Measurements from ENCODE around the gene TNKS2.

Gene TNKS2

GRCh38 chr10:91879515-91880170 is 81.4 kb downstream of the TNKS2 start:
- no peak for DNase-seq

GRCh38 chr10:91880310-91880709 is 82.1 kb downstream of the TNKS2 start:
- no peak for DNase-seq

- no peak for DNase-seq
Observed at GRCh38 chr10:91883549-91884444, 85.6 kb downstream of the TNKS2 start.

GRCh38 chr10:91884536-91884935 is 86.3 kb downstream of the TNKS2 start:
- DNase-seq: no peak

GRCh38 chr10:91885362-91886079 is 87.3 kb downstream of the TNKS2 start:
- DNase-seq: no peak

- DNase-seq: no peak
Observed at GRCh38 chr10:91886954-91887271, 88.7 kb downstream of the TNKS2 start.

GRCh38 chr10:91887272-91888076 is 89.2 kb downstream of the TNKS2 start:
- DNase-seq: peak in 1 of 2 donors; percentile 13

- DNase-seq: no peak
Observed at GRCh38 chr10:91891125-91892001, 93.1 kb downstream of the TNKS2 start.

GRCh38 chr10:91893051-91893450 is 94.8 kb downstream of the TNKS2 start:
- no peak for DNase-seq

- DNase-seq: peak in 1 of 2 donors; percentile 13
Observed at GRCh38 chr10:91894261-91894685, 96.0 kb downstream of the TNKS2 start.

GRCh38 chr10:91896212-91896756 is 98.1 kb downstream of the TNKS2 start:
- no peak for DNase-seq

GRCh38 chr10:91897421-91897820 is 99.2 kb downstream of the TNKS2 start:
- DNase-seq: no peak

- peak; percentile 73 to 74 for DNase-seq
Observed at GRCh38 chr10:91901784-91902677, 103.8 kb downstream of the TNKS2 start.

- DNase-seq: no peak
Observed at GRCh38 chr10:91907033-91907594, 108.9 kb downstream of the TNKS2 start.

- no peak for DNase-seq
Observed at GRCh38 chr10:91907914-91908336, 109.7 kb downstream of the TNKS2 start.

- DNase-seq: peak; percentile 75 to 77
Observed at GRCh38 chr10:91908337-91909116, 110.3 kb downstream of the TNKS2 start.

GRCh38 chr10:91909117-91909677 is 111.0 kb downstream of the TNKS2 start, which contains the start of gene FGFBP3:
TSS of gene FGFBP3 (minus strand) at chr10:91909486. CDS start at chr10:91908969, 517 bp downstream.
- DNase-seq: peak in 1 of 2 donors; percentile 38

GRCh38 chr10:91910467-91910866 is 112.2 kb downstream of the TNKS2 start:
- DNase-seq: no peak
